Activated CD4-positive, alpha-beta T cell treated with anti-CD3 and anti-CD28 coated beads for 36 hours (primary cell): ENCODE results near the gene DCAF11. TPM values are rescaled to one million over a fixed set of nuclear protein-coding genes. Genes with fewer than 3 reads are reported as not detected.
"Not testable (repeated sequence)": the region's sequence is repeated elsewhere in the genome, so short reads cannot be mapped to it uniquely, and the experiment has no call there.

ENCODE experiments used
- ATAC-seq: fragments of 200-7000 bp; cut with Tn5 transposase; one replicate; pipeline ENCODE4 v1.10.0; 2021; ENCODE audit warnings: mild to moderate bottlenecking, moderate library complexity
- CTCF ChIA-PET: fragments of 350-600 bp; sonication (Branson Sonifier 250); formaldehyde crosslinking; loops from one replicate; lab custom pipeline; 2021; ENCODE audit warnings: antibody characterized with exemption; lab: Charles Lee
- POLR2A ChIA-PET: fragments of 350-600 bp; sonication (Branson Sonifier 250); formaldehyde crosslinking; loops from one replicate; lab custom pipeline; 2021; ENCODE audit warnings: antibody characterized with exemption, inconsistent platforms; lab: Charles Lee
- DNase-seq: peaks from one replicate; pipeline ENCODE4 v3.0.0-alpha.2; 2020
- H3K27ac Mint-ChIP-seq: one replicate; pipeline ENCODE4 v1.8.0; 2021; ENCODE audit warnings: mixed read lengths
- H3K27me3 Mint-ChIP-seq: one replicate; pipeline ENCODE4 v1.8.0; 2021; ENCODE audit warnings: mixed read lengths
- H3K36me3 Mint-ChIP-seq: one replicate; pipeline ENCODE4 v1.8.0; 2021; ENCODE audit warnings: low read depth, mixed read lengths
- H3K4me1 Mint-ChIP-seq: one replicate; pipeline ENCODE4 v1.8.0; 2021; ENCODE audit warnings: mixed read lengths
- H3K4me3 Mint-ChIP-seq: one replicate; pipeline ENCODE4 v1.8.0; 2021; ENCODE audit warnings: mild to moderate bottlenecking, moderate library complexity, mixed read lengths
- H3K9me3 Mint-ChIP-seq: one replicate; pipeline ENCODE4 v1.8.0; 2021; ENCODE audit warnings: low read depth, mixed read lengths
- intact Hi-C, 2 experiments: fragments of 100-400 bp; cut with DNase I in 1 of 2; cut with micrococcal nuclease in 1 of 2; formaldehyde crosslinking; loops; one replicate each; pipeline versions ENCODE4 v1.14.2 to v1.15.1; 2022 to 2024; cut with DNase I, micrococcal nuclease
- total RNA-seq, 2 experiments: library from RNA; stranded (reverse); gene quantifications; one replicate each; pipeline ENCODE4 v1.2.3, GENCODE V29; 2021

Gene DCAF11
- total RNA-seq, 2 experiments from 2014 or later, result 74.0 to 86.2 TPM

GRCh38 chr14:24105609-24106239, 8.9 kb upstream of the DCAF11 start:
- peaks cover 31% of the 10 kb centered on the region for H3K36me3 Mint-ChIP-seq
- H3K4me3 Mint-ChIP-seq, DNase-seq, intact Hi-C loops, ATAC-seq, H3K27me3 Mint-ChIP-seq, H3K9me3 Mint-ChIP-seq: not testable (repeated sequence)
- ChIA-PET CTCF (interaction anchor here (0.6 to 7.8 kb wide), 6 partner anchors 11 to 331 kb away, joined by 3 to 189 read pairs (median 5); partner anchors contain the start of gene PCK2), POLR2A (interaction anchor here (0.6 kb wide), 1 partner anchor 88 kb away, joined by 5 read pairs; no protein-coding TSS in a partner anchor)
- peaks cover 21% of the 10 kb centered on the region for H3K4me1 Mint-ChIP-seq
- peak overlapping the region; percentile 72 for H3K27ac Mint-ChIP-seq

DNA sequence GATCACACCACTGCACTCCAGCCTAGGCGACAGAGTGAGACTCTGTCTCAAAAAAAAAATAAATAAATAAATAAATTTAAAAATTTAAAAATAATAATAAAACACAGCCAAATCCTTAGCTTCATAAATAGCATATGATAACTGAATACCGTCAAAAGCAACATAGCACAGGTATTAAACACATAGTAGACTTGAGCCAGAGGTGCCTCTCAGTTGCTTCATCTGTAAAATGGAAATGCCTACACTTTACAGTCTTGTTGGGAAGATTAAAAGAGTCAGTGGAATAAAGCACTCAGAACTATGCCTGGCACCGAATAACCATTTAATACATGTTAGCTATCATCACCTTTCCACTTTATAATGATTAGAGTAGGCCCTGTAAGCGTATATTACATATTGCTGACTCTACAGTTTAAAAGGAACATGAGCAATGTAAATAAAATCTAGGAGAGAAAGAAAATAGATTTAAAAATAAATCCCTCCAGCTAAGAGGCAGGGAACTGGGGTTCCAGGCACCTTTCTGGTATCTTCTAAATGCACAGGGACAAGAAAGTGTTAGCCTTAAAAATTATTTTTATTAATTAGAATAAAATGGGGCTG, 7.8 kb upstream of the DCAF11 start:
- H3K4me1 Mint-ChIP-seq, result peaks cover 22% of the 10 kb centered on the region
- no peak for ATAC-seq
- H3K9me3 Mint-ChIP-seq, result no peaks in the 10 kb centered on the region
- H3K4me3 Mint-ChIP-seq, result no peak overlapping the region
- CTCF ChIA-PET, result interaction anchor here (0.6 to 7.8 kb wide), 13 partner anchors 10 to 480 kb away, joined by 3 to 189 read pairs (median 4); partner anchors contain the start of genes IRF9, PCK2 and PSME2
- DNase-seq, result no peak
- no peak overlapping the region for H3K27ac Mint-ChIP-seq
- peaks cover 23% of the 10 kb centered on the region for H3K36me3 Mint-ChIP-seq
- intact Hi-C loops, result no loop called here
- no peaks in the 10 kb centered on the region for H3K27me3 Mint-ChIP-seq
- POLR2A ChIA-PET, result no interaction called here

DNA sequence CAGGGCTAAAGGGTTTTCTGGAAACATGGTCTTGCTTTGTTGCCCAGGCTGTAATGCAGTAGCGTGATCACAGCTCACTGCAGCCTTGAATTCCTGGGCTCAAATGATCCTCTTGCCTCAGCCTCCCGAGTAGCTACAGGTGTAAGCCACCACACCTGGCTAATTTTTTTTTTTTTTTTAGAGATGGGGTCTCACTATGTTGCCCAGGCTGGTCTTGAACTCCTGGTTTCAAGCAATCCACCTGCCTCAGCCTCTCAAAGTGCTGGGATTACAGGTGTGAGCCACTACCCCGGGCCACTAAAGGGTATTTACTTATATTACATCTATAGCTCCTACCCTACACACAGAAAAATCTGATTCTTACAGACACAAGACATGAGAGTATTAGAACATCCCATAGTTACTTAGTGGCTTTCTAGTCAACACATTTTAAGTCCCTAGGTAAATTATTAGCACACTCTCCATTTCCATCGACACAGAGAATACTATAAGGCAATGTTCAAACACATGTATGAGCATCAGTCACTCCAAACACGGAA, 6.2 kb upstream of the DCAF11 start:
- CTCF ChIA-PET, result interaction anchor here (0.6 to 7.8 kb wide), 47 partner anchors 8 to 550 kb away, joined by 3 to 189 read pairs (median 5); partner anchors contain the start of genes CARMIL3, CIDEB, CPNE6 and EMC9
- intact Hi-C loops, result loop anchor here (1.0 to 2.0 kb wide), 3 partner anchors 13 to 50 kb away; no protein-coding TSS in a partner anchor
- POLR2A ChIA-PET, result interaction anchor here (0.6 to 1.4 kb wide), 6 partner anchors 13 to 104 kb away, joined by 4 to 8 read pairs (median 5); partner anchors contain the start of genes CHMP4A, PCK2 and PSME1
- DNase-seq, result no peak
- no peaks in the 10 kb centered on the region for H3K27me3 Mint-ChIP-seq
- H3K27ac Mint-ChIP-seq, result peak overlapping the region; percentile 94
- H3K36me3 Mint-ChIP-seq, result peaks cover 9% of the 10 kb centered on the region
- H3K4me3 Mint-ChIP-seq, result peak overlapping the region; percentile 7
- no peaks in the 10 kb centered on the region for H3K9me3 Mint-ChIP-seq
- ATAC-seq, result no peak
- H3K4me1 Mint-ChIP-seq, result peaks cover 24% of the 10 kb centered on the region

DNA sequence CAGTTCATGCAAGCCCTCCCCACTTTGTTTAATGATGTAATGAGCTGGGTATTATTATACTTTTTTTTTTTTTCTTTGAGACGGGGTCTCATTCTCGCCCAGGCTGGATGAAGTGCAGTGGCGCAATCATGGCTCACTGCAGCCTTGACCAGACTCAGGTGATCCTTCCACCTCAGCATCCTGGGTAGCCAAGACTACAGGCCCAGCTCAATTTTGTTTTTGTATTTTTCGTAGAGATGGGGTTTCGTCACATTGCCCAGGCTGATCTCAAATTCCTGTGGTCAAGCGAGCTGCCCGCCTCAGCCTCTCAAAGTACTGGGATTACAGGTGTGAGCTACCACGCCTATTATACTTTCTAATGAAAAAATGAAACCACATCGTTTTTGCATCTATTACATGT, 4.5 kb upstream of the DCAF11 start:
- peaks cover 3% of the 10 kb centered on the region for H3K36me3 Mint-ChIP-seq
- no peak for ATAC-seq
- ChIA-PET CTCF (interaction anchor here (0.7 to 7.8 kb wide), 19 partner anchors 16 to 521 kb away, joined by 3 to 189 read pairs (median 7); partner anchors contain the start of genes CARMIL3, CIDEB, IRF9 and NOP9), POLR2A (interaction anchor here (0.6 to 0.7 kb wide), 3 partner anchors 31 to 106 kb away, joined by 3 to 5 read pairs (median 3); partner anchors contain the start of genes EMC9 and MDP1)
- no peak overlapping the region for H3K27ac Mint-ChIP-seq
- intact Hi-C loops, result loop anchor here in 1 of 2 experiments (10.0 kb wide), 1 partner anchor 1015 kb away; the partner anchor contains the start of genes ACIN1 and C14orf119
- H3K27me3 Mint-ChIP-seq, result no peaks in the 10 kb centered on the region
- peaks cover 24% of the 10 kb centered on the region for H3K4me1 Mint-ChIP-seq
- no peak overlapping the region for H3K4me3 Mint-ChIP-seq
- H3K9me3 Mint-ChIP-seq, result no peaks in the 10 kb centered on the region
- DNase-seq, result no peak

DNA sequence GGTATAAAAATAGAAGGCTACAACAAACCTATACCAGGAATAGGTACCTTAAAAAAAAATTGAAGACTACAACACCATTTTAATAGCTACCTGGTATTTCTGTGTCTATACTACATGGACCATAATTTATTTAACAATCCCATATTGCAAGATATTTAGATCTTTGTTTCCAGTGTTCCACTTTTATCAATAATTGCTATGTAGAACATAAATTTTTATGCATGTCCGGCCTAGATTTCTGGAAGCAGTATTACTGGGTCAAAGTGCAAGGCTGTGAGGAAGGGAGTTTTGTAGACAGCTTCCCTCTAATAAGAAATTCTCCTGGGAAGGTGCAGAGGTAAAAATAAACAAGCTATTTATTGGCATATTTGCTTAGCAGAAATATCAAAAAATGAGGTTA, 4.1 kb upstream of the DCAF11 start:
- POLR2A ChIA-PET, result interaction anchor here (0.7 kb wide), 1 partner anchor 103 kb away, joined by 3 read pairs; no protein-coding TSS in a partner anchor
- no peaks in the 10 kb centered on the region for H3K27me3 Mint-ChIP-seq
- H3K9me3 Mint-ChIP-seq, result no peaks in the 10 kb centered on the region
- intact Hi-C loops, result loop anchor here in 1 of 2 experiments (10.0 kb wide), 1 partner anchor 1016 kb away; the partner anchor contains the start of genes ACIN1 and C14orf119
- CTCF ChIA-PET, result interaction anchor here (0.7 to 7.8 kb wide), 12 partner anchors 17 to 521 kb away, joined by 3 to 189 read pairs (median 4); partner anchors contain the start of genes CARMIL3, CIDEB, IRF9 and NOP9
- H3K27ac Mint-ChIP-seq, result no peak overlapping the region
- peaks cover 28% of the 10 kb centered on the region for H3K4me1 Mint-ChIP-seq
- no peak overlapping the region for H3K4me3 Mint-ChIP-seq
- DNase-seq, result no peak
- H3K36me3 Mint-ChIP-seq, result peaks cover 4% of the 10 kb centered on the region
- ATAC-seq, result no peak

- ChIA-PET POLR2A (interaction anchor here (1.0 to 2.8 kb wide), 8 partner anchors 20 to 186 kb away, joined by 3 to 35 read pairs (median 12); partner anchors contain the start of genes DHRS1, EMC9, IRF9 and NOP9), CTCF (interaction anchor here (0.6 to 3.3 kb wide), 10 partner anchors 20 to 556 kb away, joined by 3 to 32 read pairs (median 9); partner anchors contain the start of genes IRF9, PCK2, PSME1 and PSME2)
- peak overlapping the region; percentile 97 for H3K27ac Mint-ChIP-seq
- ATAC-seq, result no peak
- intact Hi-C loops, result loop anchor here in 1 of 2 experiments (10.0 kb wide), 1 partner anchor 1019 kb away; the partner anchor contains the start of genes ACIN1 and C14orf119
- H3K27me3 Mint-ChIP-seq, result no peaks in the 10 kb centered on the region
- no peak for DNase-seq
- peak overlapping the region; percentile 85 for H3K4me3 Mint-ChIP-seq
- H3K4me1 Mint-ChIP-seq, result peaks cover 38% of the 10 kb centered on the region
- no peaks in the 10 kb centered on the region for H3K9me3 Mint-ChIP-seq
- H3K36me3 Mint-ChIP-seq, result peaks cover 24% of the 10 kb centered on the region
Measured at GRCh38 chr14:24113379-24113800, 1.2 kb upstream of the DCAF11 start.

DNA sequence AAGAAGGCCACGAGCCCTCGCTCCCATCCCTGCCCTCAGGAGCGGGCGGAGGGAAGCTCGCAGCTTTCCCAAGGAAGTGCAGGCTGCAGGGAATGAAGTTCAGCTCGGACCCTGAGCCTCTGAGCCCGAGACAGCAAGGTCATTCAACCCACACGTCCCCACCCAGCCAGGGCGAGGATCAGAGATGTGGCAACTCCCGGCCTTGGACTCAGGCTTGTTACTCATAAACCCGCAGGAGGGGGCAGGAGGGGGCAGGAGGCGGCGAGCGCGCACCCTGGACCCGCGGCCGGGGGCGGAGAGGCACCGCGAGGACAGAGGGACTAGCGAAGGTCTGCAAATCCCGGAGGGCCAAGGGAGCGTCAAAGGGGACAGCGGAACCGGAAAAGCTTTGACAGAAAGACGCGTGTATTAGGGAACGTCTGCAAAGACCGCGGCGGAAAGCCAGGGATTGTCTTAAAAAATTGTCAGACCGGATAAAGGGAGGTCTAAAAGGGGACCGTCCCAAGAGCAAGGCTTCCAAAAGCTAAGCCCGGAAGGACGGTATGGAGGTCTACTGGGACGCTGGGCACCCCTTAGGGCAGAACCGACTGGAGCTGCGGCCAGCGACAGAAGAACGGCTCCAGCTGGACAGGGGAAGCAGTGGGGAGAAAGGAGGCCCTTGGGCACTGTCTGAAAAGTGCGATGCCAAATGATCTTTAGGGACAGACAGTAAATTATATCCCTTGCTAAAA, 611 bp upstream of the DCAF11 start:
- ChIA-PET CTCF (interaction anchor here (0.6 to 3.3 kb wide), 24 partner anchors 11 to 557 kb away, joined by 3 to 32 read pairs (median 5); partner anchors contain the start of genes CIDEB, EMC9, IRF9 and PCK2), POLR2A (interaction anchor here (0.9 to 2.8 kb wide), 19 partner anchors 19 to 317 kb away, joined by 3 to 35 read pairs (median 6); partner anchors contain the start of genes CHMP4A, DHRS1, EMC9 and IPO4)
- DNase-seq, result peak; percentile 92
- Mint-ChIP-seq H3K36me3 (peaks cover 29% of the 10 kb centered on the region), H3K9me3 (no peaks in the 10 kb centered on the region), H3K4me1 (peaks cover 32% of the 10 kb centered on the region), H3K27me3 (no peaks in the 10 kb centered on the region), H3K27ac (peak overlapping the region; percentile 97), H3K4me3 (peak overlapping the region; percentile 85)
- ATAC-seq, result peak; percentile 42
- intact Hi-C loops, result loop anchor here (1.0 to 10.0 kb wide), 19 partner anchors 20 to 1019 kb away; partner anchors contain the start of genes EMC9 (in 2 of the 2), GMPR2 (in 2 of the 2), IRF9 (in 2 of the 2) and NEDD8 (in 2 of the 2)

DNA sequence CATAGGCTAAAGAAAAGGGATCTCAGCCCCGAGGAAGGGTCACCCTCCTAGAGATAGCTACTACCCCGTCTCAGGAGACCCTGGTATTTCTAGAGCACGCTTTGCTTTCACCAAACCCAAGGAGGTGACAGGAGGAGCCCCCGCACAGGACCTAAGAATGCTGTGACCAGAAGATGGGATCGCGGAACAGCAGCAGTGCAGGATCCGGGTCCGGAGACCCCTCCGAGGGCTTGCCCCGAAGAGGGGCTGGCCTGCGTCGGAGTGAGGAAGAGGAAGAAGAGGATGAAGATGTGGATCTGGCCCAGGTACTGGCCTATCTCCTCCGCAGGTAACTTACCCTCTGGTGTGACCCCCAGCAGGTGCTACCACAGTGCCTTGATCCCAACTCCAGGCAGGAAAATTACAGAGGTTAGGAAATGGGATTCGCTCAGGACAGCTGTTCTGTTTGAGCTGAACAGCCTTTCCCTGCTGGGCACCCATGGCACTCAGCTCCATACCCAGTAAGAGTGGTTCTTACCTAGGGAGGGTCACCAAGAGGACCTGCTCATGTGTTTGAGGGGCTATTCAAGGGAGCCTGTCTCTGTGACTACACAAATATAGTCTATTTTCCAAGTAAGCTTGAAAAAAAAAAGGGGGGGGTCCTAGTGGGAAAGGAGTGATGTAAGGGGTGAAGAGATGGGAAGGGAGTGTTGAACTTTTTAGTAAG, 998 bp downstream of the DCAF11 start:
- ATAC-seq (no peak), DNase-seq (no peak)
- H3K4me3 Mint-ChIP-seq, result peak overlapping the region; percentile 85
- H3K9me3 Mint-ChIP-seq, result no peaks in the 10 kb centered on the region
- intact Hi-C loops, result loop anchor here in 1 of 2 experiments (10.0 kb wide), 1 partner anchor 1021 kb away; the partner anchor contains the start of genes ACIN1 and C14orf119
- CTCF ChIA-PET, result interaction anchor here (0.6 to 3.3 kb wide), 16 partner anchors 9 to 321 kb away, joined by 3 to 32 read pairs (median 4); partner anchors contain the start of genes CIDEB, EMC9, IRF9 and PCK2
- POLR2A ChIA-PET, result interaction anchor here (0.9 to 2.8 kb wide), 13 partner anchors 17 to 127 kb away, joined by 3 to 35 read pairs (median 6); partner anchors contain the start of genes CHMP4A, EMC9, IPO4 and IRF9
- H3K4me1 Mint-ChIP-seq, result peaks cover 27% of the 10 kb centered on the region
- no peaks in the 10 kb centered on the region for H3K27me3 Mint-ChIP-seq
- peak overlapping the region; percentile 97 for H3K27ac Mint-ChIP-seq
- H3K36me3 Mint-ChIP-seq, result peaks cover 38% of the 10 kb centered on the region

DNA sequence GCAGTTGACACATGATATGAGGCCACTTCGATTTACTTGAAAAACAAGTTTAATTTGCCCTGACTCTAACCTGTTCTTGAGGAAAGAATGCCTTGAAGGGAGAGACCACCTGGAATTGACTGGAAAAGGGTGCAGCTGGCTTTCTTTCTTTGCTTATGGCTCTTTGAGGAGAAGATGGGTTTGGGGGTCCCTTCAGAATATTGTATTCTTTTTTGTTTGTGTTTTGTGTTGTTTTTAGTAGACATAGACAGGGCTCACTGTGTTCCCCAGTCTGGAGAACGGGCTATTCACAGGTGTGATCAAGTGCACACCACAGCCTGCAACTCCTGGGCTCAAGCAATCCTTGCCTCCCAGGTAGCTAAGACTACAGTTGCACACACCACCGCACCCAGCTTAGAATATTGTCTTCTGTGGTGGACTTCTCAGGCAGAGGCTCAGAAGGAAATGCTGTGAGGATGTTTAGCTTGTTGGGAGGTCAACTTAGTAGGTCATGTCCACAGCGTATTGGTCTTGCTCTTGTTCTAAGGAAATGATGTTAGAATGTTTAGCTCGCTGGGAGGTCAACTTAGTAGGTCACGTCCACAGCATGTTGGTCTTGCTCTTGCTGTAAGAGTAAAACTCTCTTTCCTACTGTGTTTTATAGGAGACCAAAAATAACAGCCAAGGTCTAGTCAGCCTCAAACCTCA, 1.7 kb downstream of the DCAF11 start:
- Mint-ChIP-seq H3K27me3 (no peaks in the 10 kb centered on the region), H3K4me3 (peak overlapping the region; percentile 85), H3K27ac (no peak overlapping the region), H3K36me3 (peaks cover 44% of the 10 kb centered on the region), H3K4me1 (peaks cover 25% of the 10 kb centered on the region), H3K9me3 (no peaks in the 10 kb centered on the region)
- intact Hi-C loops, result loop anchor here in 1 of 2 experiments (10.0 kb wide), 1 partner anchor 1021 kb away; the partner anchor contains the start of genes ACIN1 and C14orf119
- POLR2A ChIA-PET, result interaction anchor here (0.9 to 1.1 kb wide), 4 partner anchors 20 to 36 kb away, joined by 3 to 5 read pairs (median 4); partner anchors contain the start of genes EMC9, PSME1 and PSME2
- no peak for ATAC-seq
- CTCF ChIA-PET, result interaction anchor here (0.6 to 3.3 kb wide), 9 partner anchors 8 to 180 kb away, joined by 3 to 31 read pairs (median 4); partner anchors contain the start of genes PCK2, PSME1 and RNF31
- DNase-seq, result no peak
